OCI-LY1 (cell line): ENCODE results near the gene TUBB3.
"Not testable (repeated sequence)": the region's sequence is repeated elsewhere in the genome, so short reads cannot be mapped to it uniquely, and the experiment has no call there.

Source experiments
- H2AFZ ChIP-seq: fragments of 200-600 bp; sonication (generic), shearing (Covaris generic); 2 replicates; pipeline ENCODE4 v1.6.0; 2014; ENCODE audit warnings: antibody characterized with exemption, mild to moderate bottlenecking, low read length
- H3F3A ChIP-seq: fragments of 200-600 bp; sonication (generic), shearing (Covaris generic); 2 replicates; pipeline ENCODE4 v1.6.0; 2014; ENCODE audit warnings: mild to moderate bottlenecking, antibody characterized with exemption, low read length, moderate library complexity; ENCODE audit not compliant: insufficient read depth
- H3K27ac ChIP-seq: fragments of 200-600 bp; sonication (generic); 2 replicates; pipeline ENCODE4 v1.5.1; 2014; ENCODE audit warnings: low read length, mixed run types, mild to moderate bottlenecking, low read depth; ENCODE audit not compliant: poor library complexity, severe bottlenecking
- H3K27me3 ChIP-seq: fragments of 200-600 bp; sonication (generic); 2 replicates; pipeline ENCODE4 v1.6.0; 2014; ENCODE audit warnings: antibody characterized with exemption, mild to moderate bottlenecking, low read length, moderate library complexity; ENCODE audit not compliant: insufficient read depth
- H3K36me3 ChIP-seq: fragments of 200-600 bp; sonication (generic); 2 replicates; pipeline ENCODE4 v1.6.1; 2014; ENCODE audit warnings: mild to moderate bottlenecking, antibody characterized with exemption, low read length, moderate library complexity, mixed read lengths; ENCODE audit not compliant: insufficient read depth
- H3K4me1 ChIP-seq: fragments of 200-600 bp; sonication (generic); 2 replicates; pipeline ENCODE4 v1.5.1; 2014; ENCODE audit warnings: mild to moderate bottlenecking, low read length, moderate library complexity; ENCODE audit not compliant: insufficient read depth, severe bottlenecking
- H3K4me2 ChIP-seq: fragments of 200-600 bp; sonication (generic), shearing (Covaris generic); 2 replicates; pipeline ENCODE4 v1.6.1; 2014; ENCODE audit warnings: low read length
- H3K4me3 ChIP-seq: fragments of 200-600 bp; sonication (generic); 2 replicates; pipeline ENCODE4 v1.5.1; 2014; ENCODE audit warnings: low read length, low read depth, mild to moderate bottlenecking, mixed read lengths; ENCODE audit not compliant: poor library complexity, severe bottlenecking
- H3K79me2 ChIP-seq: fragments of 200-600 bp; shearing (Covaris generic); 2 replicates; pipeline ENCODE4 v1.6.1; 2016; ENCODE audit warnings: mixed run types, low read length, mixed read lengths; ENCODE audit not compliant: insufficient read depth
- H3K9ac ChIP-seq: fragments of 200-600 bp; sonication (generic), shearing (Covaris generic); 2 replicates; pipeline ENCODE4 v1.6.1; 2014; ENCODE audit warnings: mild to moderate bottlenecking, low read length, mixed read lengths
- H3K9me2 ChIP-seq: fragments of 200-600 bp; sonication (generic), shearing (Covaris generic); 2 replicates; pipeline ENCODE4 v1.6.1; 2014; ENCODE audit warnings: low read depth, mild to moderate bottlenecking, low read length, mixed read lengths
- H3K9me3 ChIP-seq: fragments of 200-600 bp; shearing (Covaris generic); 2 replicates; pipeline ENCODE4 v1.6.1; 2014; ENCODE audit warnings: low read length, mixed read lengths
- H4K20me1 ChIP-seq: fragments of 200-600 bp; sonication (generic), shearing (Covaris generic); 2 replicates; pipeline ENCODE4 v1.6.0; 2016; ENCODE audit warnings: mild to moderate bottlenecking, low read length; ENCODE audit not compliant: insufficient read depth
- EZH2 ChIP-seq: fragments of 200-600 bp; sonication (generic), shearing (Covaris generic); IDR thresholded peaks from 2 replicates; pipeline ENCODE4 v1.8.0; 2017; ENCODE audit warnings: borderline replicate concordance, mixed run types, mild to moderate bottlenecking, antibody characterized with exemption, low read length, moderate library complexity, mixed read lengths
- TF ChIP-seq, protein P1 (sequence below): fragments of 200-600 bp; sonication (generic), shearing (Covaris generic); IDR thresholded peaks from 2 replicates; pipeline ENCODE4 v1.5.1; 2017; ENCODE audit warnings: mild to moderate bottlenecking, antibody characterized with exemption, low read length, moderate library complexity, mixed read lengths

The TUBB3 gene

DNA sequence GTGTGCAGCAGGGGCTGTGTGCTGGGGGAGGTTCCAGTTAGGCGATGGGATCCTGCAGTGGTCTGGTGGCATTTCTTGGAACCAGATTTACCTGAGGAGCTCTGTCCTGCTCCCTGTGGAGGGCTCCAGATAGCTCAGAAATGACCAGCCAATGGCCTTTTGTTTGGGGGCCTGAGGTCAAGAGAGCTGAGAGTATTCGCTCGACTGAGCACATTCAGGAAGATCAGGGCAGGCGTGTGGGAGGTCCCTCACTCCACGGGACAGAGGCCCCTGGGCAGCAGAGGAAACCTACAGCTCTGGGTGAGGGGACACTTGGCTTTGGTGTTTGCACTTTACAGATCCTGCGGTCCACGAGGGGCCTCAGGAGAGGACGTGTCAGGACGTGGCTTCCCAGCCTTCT, 43.6 kb downstream of the TUBB3 start:
- H3K27me3 ChIP-seq: no peaks in the 10 kb centered on the region
- H3K79me2 ChIP-seq: no peaks in the 10 kb centered on the region
- peaks cover 2% of the 10 kb centered on the region for H3K4me1 ChIP-seq
- H3K4me2 ChIP-seq: no peak overlapping the region
- H2AFZ ChIP-seq: no peak overlapping the region
- peaks cover 2% of the 10 kb centered on the region for H3K9me3 ChIP-seq
- TF ChIP-seq, protein P1, sequence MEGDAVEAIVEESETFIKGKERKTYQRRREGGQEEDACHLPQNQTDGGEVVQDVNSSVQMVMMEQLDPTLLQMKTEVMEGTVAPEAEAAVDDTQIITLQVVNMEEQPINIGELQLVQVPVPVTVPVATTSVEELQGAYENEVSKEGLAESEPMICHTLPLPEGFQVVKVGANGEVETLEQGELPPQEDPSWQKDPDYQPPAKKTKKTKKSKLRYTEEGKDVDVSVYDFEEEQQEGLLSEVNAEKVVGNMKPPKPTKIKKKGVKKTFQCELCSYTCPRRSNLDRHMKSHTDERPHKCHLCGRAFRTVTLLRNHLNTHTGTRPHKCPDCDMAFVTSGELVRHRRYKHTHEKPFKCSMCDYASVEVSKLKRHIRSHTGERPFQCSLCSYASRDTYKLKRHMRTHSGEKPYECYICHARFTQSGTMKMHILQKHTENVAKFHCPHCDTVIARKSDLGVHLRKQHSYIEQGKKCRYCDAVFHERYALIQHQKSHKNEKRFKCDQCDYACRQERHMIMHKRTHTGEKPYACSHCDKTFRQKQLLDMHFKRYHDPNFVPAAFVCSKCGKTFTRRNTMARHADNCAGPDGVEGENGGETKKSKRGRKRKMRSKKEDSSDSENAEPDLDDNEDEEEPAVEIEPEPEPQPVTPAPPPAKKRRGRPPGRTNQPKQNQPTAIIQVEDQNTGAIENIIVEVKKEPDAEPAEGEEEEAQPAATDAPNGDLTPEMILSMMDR: no peak
- no peak for TF ChIP-seq EZH2
- peaks cover 32% of the 10 kb centered on the region for H3K36me3 ChIP-seq
- H3F3A ChIP-seq: no peaks in the 10 kb centered on the region
- no peak overlapping the region for H3K9ac ChIP-seq
- H3K27ac ChIP-seq: no peak overlapping the region
- no peak overlapping the region for H3K4me3 ChIP-seq
- no peaks in the 10 kb centered on the region for H4K20me1 ChIP-seq
- no peaks in the 10 kb centered on the region for H3K9me2 ChIP-seq

DNA sequence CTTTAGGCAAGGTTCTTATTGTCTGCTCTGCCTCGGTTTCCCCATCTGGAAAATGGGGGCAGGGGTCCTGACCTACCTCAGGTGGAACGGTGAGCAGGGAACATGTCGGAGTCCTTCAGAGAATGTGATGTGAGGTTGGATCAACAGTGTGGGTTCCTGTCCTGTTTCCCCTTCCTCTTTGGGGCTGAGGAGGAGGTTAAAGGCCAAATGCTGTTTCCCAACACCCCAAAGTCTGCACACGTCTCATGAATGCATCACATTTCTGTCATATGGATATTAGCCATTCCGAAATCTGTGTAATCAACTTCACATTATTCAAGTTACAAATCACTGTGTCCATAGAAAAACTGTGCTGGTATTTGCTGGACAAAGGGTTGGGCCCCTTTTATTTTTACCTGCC, 44.3 kb downstream of the TUBB3 start:
- not testable (repeated sequence) for H3K9me2 ChIP-seq, H3K9ac ChIP-seq, H2AFZ ChIP-seq, H3K27ac ChIP-seq, H3K4me3 ChIP-seq, H3K79me2 ChIP-seq, H3K27me3 ChIP-seq, H4K20me1 ChIP-seq, H3K4me1 ChIP-seq, H3F3A ChIP-seq, H3K4me2 ChIP-seq, H3K9me3 ChIP-seq
- H3K36me3 ChIP-seq: peaks cover 31% of the 10 kb centered on the region; the same call in 1 of the 2 replicates

DNA sequence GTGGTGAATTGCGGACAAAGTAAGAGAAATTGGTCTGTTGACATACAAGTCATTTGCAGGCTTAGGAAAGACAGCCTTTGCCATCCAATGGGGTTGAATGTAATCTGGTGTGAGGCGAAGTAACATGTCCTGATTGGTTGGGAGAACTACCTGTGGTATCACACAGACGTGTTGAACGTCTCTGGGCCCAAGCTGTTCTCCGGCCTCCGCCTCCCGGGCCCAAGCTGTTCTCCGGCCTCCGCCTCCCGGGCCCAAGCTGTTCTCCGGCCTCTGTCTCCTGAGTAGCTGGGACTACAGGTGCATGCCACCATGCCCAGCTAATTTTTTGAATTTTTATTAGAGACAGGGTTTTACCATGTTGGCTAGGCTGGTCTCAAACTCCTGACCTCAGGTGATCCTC, 44.9 kb downstream of the TUBB3 start:
- H3F3A ChIP-seq, H3K27me3 ChIP-seq: not testable (repeated sequence)

DNA sequence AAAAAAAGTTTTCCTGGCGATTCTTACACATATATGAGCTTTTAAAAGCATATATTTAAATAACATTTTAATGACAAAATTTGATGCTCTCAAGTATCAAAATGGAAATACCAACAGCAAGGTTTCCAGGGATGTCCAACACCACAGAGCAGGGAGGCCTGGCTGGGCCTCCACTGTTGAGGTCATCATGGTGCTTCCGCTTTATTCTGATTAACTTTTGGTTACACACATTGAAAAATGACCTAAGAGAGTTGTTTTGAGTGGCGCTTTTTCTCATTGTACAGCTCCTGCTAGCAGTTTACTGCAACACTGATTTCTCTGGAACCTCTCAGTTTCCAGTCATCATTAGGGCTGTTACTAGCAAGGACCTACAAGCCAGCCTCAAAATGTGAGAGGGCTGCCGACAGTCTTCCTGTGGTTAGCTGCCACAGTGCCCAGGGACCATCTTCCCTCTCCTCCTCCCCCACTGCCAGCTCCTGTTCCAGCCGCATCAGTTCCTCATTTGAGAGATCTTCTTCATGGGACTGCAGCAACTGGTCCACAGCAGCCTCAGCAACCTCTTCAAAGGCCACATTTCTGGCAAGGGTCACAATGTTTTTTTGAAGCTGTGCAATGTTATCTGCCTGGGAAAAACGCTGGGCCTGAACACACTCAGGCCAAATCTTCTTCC, 46.7 kb downstream of the TUBB3 start:
- no peak overlapping the region for H2AFZ ChIP-seq
- H3K4me2 ChIP-seq: no peak overlapping the region; the same call in 1 of the 2 replicates
- peak overlapping the region; percentile 33 for H3K27ac ChIP-seq
- H3K36me3 ChIP-seq: peaks cover 17% of the 10 kb centered on the region; the same call in 1 of the 2 replicates
- no peaks in the 10 kb centered on the region for H3K27me3 ChIP-seq
- no peaks in the 10 kb centered on the region for H3F3A ChIP-seq
- peaks cover 18% of the 10 kb centered on the region for H3K79me2 ChIP-seq
- peaks cover 2% of the 10 kb centered on the region for H3K9me3 ChIP-seq
- H4K20me1 ChIP-seq: no peaks in the 10 kb centered on the region
- no peaks in the 10 kb centered on the region for H3K9me2 ChIP-seq
- no peak overlapping the region for H3K4me3 ChIP-seq
- TF ChIP-seq, protein P1: no peak
- no peak for TF ChIP-seq EZH2
- no peak overlapping the region for H3K9ac ChIP-seq
- peaks cover 23% of the 10 kb centered on the region for H3K4me1 ChIP-seq

More for the DNA sequence above, 44.9 kb downstream of the TUBB3 start:
- H3K36me3 ChIP-seq: peaks cover 27% of the 10 kb centered on the region; the same call in 1 of the 2 replicates
- not testable (repeated sequence) for H3K4me2 ChIP-seq, H3K4me1 ChIP-seq, H2AFZ ChIP-seq, H4K20me1 ChIP-seq, H3K9ac ChIP-seq, H3K9me3 ChIP-seq, H3K79me2 ChIP-seq, H3K4me3 ChIP-seq, H3K27ac ChIP-seq, H3K9me2 ChIP-seq
